SK-N-MC (cell line): Measurements from ENCODE around the gene APOL2.
"Not testable (repeated sequence)": the region's sequence is repeated elsewhere in the genome, so short reads cannot be mapped to it uniquely, and the experiment has no call there.

ENCODE experiments used
- DNase-seq: peaks from one replicate; pipeline ENCODE4 v3.0.0-alpha.2; 2011; ENCODE audit warnings: low read depth, low spot score
- H3K27ac ChIP-seq: fragments of 200-600 bp; sonication (generic); 2 replicates; pipeline ENCODE4 v1.5.1; 2016; ENCODE audit warnings: mixed run types
- H3K36me3 ChIP-seq: fragments of 200-600 bp; sonication (generic); 2 replicates; pipeline ENCODE4 v1.6.1; 2017; ENCODE audit warnings: antibody characterized with exemption, low read length, mixed read lengths; ENCODE audit not compliant: insufficient read depth
- H3K4me3 ChIP-seq: fragments of 200-600 bp; sonication (generic); 2 replicates; pipeline ENCODE4 v1.5.1; 2016
- H3K9ac ChIP-seq: fragments of 200-600 bp; sonication (generic); 2 replicates; pipeline ENCODE4 v1.8.0; 2017; ENCODE audit warnings: mixed run types, mixed read lengths; ENCODE audit not compliant: insufficient read length
- H3K9me3 ChIP-seq: fragments of 200-600 bp; sonication (generic); 2 replicates; pipeline ENCODE4 v1.6.1; 2017; ENCODE audit warnings: low read depth, mild to moderate bottlenecking, antibody characterized with exemption, low read length, moderate library complexity, mixed read lengths
- EZH2 ChIP-seq: fragments of 200-600 bp; sonication (generic); IDR thresholded peaks from one replicate; pipeline ENCODE4 v1.6.1; 2017; ENCODE audit warnings: antibody characterized with exemption
- FOXP2 ChIP-seq: optimal IDR thresholded peaks from 2 replicates; pipeline ENCODE3; 2011; ENCODE audit warnings: mild to moderate bottlenecking, moderate library complexity; ENCODE audit not compliant: insufficient read depth; ENCODE audit errors: extremely low read length, control extremely low read depth
- POLR2AphosphoS5 ChIP-seq: IDR thresholded peaks from 2 replicates; pipeline ENCODE4 v1.6.1; 2012; ENCODE audit warnings: mild to moderate bottlenecking, low read depth, low read length, borderline replicate concordance

APOL2 gene

DNA sequence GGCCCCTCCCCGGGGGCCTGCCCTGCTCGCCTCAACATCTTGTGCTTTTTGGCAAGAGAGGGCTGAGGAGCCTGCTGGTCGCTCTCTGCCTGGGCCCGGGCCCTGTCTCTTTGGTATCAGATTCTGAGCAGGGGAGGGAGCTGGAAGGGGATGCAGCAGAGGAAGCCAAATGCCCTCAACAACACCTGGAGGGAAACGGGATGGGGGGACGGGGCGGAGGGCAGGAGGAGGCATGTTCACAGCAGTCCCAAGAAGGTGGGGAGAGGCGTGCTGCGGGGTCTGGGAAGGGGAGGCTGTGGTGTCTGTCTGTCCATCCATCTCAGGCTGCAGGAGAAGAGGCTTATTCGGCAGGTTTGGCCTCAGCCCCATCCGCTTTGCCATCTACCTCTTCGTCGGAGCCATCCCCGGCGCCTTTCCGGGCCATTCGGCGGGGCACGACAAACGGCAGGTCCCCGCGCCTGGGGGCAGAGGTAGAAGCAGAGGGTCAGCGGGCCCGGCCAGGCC is 43.1 kb upstream of the APOL2 start:
- H3K36me3 ChIP-seq = peaks cover 50% of the 10 kb centered on the region

DNA sequence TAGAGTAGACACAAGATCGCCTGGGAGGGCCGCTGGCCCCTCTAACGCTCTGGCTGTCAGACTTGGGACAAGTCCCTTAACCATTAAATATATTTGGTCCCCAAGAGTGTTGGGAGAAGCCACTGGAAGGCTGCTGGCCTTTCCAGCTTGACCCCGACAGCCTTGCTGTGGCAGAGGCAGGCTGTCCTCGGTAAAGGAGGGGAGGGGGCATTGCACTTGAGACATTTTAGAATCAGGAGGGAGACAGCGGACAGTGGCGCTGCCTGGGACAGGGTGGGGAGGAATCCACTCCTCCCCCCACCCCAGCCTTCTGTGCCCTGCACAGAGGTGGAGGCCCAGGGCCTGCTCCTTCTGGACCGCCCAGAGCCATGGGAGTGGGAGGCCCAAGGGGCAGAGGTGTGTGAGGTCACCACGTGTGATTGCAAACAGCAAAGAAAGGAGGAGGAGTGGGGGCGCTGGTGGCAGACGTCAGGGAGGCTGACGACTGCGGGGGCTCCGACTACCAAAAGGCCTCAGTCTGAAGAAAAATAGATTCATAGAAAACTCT is 42.5 kb upstream of the APOL2 start:
- H3K4me3 ChIP-seq = no peak overlapping the region
- H3K27ac ChIP-seq = no peak overlapping the region
- no peak overlapping the region for H3K9ac ChIP-seq
- no peak for DNase-seq
- H3K9me3 ChIP-seq = no peaks in the 10 kb centered on the region
- peaks cover 46% of the 10 kb centered on the region for H3K36me3 ChIP-seq
- no peak for TF ChIP-seq EZH2
- TF ChIP-seq FOXP2 = no peak
- TF ChIP-seq POLR2AphosphoS5 = no peak

More for the DNA sequence above, 43.1 kb upstream of the APOL2 start:
- no peak overlapping the region for H3K9ac ChIP-seq
- no peak overlapping the region for H3K4me3 ChIP-seq
- DNase-seq = no peak
- no peak overlapping the region for H3K27ac ChIP-seq
- no peaks in the 10 kb centered on the region for H3K9me3 ChIP-seq
- TF ChIP-seq POLR2AphosphoS5 = no peak
- no peak for TF ChIP-seq FOXP2
- TF ChIP-seq EZH2 = no peak

DNA sequence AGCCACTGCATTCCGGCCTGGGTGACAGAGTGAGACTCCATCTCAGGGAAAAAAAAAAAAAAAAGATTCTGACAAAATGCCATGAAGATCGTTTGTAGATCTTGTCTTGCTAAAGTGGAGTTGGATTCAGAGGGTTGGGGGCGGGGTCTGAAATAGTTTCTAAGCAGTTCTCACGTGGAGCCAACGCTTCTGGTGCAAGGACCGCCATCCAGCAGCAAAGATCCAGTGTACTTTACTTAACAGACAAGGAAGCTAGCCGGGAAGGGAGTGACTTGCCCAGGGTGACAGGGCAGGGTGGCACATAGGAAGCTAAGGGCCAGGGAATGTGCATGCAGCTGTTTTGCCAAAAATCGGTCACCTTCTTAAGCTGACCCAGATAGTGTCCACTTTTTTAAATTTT is 41.1 kb upstream of the APOL2 start:
- TF ChIP-seq EZH2 = no peak
- no peak for TF ChIP-seq FOXP2
- TF ChIP-seq POLR2AphosphoS5 = no peak
- no peak overlapping the region for H3K4me3 ChIP-seq
- DNase-seq = no peak
- H3K9me3 ChIP-seq = no peaks in the 10 kb centered on the region
- no peak overlapping the region for H3K27ac ChIP-seq
- no peak overlapping the region for H3K9ac ChIP-seq
- H3K36me3 ChIP-seq = peaks cover 33% of the 10 kb centered on the region

DNA sequence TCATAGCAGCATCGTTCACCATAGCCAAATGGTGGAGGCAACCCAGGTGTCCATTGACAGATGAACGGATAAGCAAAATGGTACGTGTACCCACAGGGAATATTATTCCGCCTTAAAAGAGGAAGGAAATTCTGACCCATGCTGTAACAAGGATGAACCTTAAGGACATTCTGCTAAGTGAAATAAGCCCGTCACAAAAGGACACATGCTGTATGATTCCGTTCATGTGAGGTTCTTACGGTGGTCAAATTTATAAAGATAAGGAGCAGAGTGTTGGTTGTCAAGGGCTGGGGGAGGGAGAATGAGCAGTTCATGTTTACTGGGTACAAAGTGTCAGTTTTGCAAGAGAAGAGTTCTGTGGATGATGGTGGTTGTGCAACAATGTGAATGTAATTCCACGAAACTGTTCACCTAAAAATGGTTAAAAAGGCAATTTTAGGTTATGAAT is 39.9 kb upstream of the APOL2 start:
- H3K36me3 ChIP-seq = peaks cover 21% of the 10 kb centered on the region
- 0 out of 2 replicates have a peak overlapping the region, but pooled peaks have one; percentile 19 for H3K27ac ChIP-seq
- no peak overlapping the region for H3K4me3 ChIP-seq
- H3K9ac ChIP-seq = no peak overlapping the region
- DNase-seq = no peak
- TF ChIP-seq EZH2 = no peak
- no peak for TF ChIP-seq FOXP2
- no peak for TF ChIP-seq POLR2AphosphoS5
- no peaks in the 10 kb centered on the region for H3K9me3 ChIP-seq

DNA sequence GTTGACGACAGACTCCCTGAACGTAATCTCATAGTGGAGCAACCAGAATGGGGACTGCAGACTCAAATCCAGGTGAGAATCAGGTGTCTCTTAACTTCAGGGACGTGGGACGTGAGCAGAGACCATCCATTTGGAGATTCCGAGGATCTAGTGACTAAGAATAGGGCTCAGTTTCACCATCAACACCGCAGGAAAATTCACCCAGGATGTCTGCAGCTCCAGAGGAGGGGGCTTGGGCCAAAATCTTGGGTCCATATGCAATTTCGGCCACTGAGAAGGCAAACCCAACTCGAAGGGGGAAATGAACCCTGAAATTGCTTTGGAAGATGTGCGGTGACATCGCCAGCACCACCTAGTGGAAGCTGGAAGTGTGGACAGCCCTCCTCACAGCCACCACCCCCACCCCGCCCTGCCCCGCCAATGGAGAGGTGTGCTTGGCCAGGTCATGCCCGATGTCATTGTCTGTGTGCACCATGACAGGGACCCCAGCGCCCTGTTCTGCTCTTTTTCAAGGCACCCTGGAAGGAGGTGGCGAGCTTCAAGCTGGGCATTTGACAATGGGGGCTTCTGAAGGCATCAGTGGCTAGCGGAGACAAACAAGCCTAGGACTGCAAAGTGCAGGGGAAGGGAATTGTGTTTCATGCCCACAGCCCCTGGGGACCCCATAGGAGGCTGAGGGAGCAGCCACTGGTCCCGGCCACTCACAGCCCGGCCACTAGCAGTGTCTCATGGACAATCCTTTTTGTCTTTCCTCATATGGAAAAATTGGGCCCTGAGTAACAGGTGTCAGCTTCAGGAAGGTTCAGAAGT is 38.4 kb upstream of the APOL2 start:
- Histone ChIP-seq H3K9me3 (no peaks in the 10 kb centered on the region), H3K36me3 (peaks cover 15% of the 10 kb centered on the region), H3K4me3 (no peak overlapping the region), H3K9ac (peak overlapping the region; percentile 29), H3K27ac (no peak overlapping the region)
- 0 out of 2 replicates have a peak, but pooled peaks have one; percentile 20 for TF ChIP-seq POLR2AphosphoS5
- no peak for TF ChIP-seq FOXP2
- no peak for TF ChIP-seq EZH2
- DNase-seq = no peak

DNA sequence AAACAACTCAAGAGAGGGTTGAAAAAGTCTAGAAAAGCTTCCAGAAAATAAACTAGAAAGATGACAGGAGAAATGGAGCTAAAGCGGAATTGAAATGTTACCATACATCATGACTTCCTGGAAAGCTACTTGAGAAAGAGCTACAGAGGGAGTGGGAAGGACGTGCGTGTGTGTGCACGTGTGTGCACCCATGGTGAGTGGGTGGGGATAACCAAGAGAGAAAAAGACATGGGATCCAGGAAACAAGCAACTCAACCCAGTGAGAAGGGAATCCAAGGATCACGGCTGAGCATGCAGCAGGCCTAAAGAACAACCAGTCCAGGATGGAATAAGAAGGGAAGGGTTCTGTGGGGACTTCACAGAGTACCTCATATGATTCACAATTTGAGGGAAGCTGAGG is 35.2 kb upstream of the APOL2 start:
- no peak overlapping the region for H3K4me3 ChIP-seq
- H3K36me3 ChIP-seq = no peaks in the 10 kb centered on the region
- no peak overlapping the region for H3K27ac ChIP-seq
- H3K9ac ChIP-seq = no peak overlapping the region
- no peaks in the 10 kb centered on the region for H3K9me3 ChIP-seq
- no peak for DNase-seq
- TF ChIP-seq POLR2AphosphoS5 (no peak), EZH2 (no peak), FOXP2 (no peak)

DNA sequence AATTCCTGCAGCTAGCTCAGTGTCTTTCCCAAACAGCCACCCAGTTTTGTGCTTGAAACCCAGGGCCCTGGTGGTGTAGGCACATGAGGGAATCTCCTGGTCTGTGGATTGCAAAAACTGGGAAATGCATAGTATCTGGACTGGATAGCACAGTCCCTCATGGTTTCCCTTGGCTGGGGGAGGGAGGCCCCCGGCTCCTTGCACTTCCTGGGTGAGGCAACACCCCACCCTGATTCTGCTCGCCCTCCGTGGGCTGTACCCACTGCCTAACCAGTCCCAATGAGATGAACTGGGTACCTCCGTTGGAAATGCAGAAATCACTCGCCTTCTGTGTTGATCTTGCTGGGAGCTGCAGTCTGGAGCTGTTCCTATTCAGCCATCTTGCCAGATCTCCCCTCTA is 32.6 kb upstream of the APOL2 start:
- H3K9ac ChIP-seq, DNase-seq, H3K9me3 ChIP-seq, H3K36me3 ChIP-seq, H3K4me3 ChIP-seq, H3K27ac ChIP-seq: not testable (repeated sequence)

DNA sequence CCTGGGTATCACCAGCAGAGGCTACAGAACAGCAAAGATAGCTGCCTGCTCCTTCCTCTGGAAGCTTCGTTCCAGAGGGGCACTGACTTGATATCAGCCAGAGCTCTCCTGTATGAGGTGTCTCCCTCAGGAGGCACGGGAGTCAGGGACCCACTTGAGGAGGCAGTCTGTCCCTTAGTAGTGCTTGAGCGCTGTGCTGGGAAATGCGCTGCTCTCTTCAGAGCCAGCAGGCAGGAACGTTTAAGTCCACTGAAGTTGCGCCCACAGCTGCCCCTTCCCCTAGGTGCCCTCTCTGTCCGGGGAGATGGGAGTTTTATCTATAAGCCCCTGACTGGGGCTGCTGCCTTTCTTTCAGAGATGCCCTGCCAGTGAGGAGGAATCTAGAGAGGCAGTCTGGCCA is 31.9 kb upstream of the APOL2 start:
- H3K9me3 ChIP-seq, H3K36me3 ChIP-seq, H3K27ac ChIP-seq, H3K9ac ChIP-seq, DNase-seq, H3K4me3 ChIP-seq: not testable (repeated sequence)
